Mucosa of descending colon (tissue), 3 donors: ENCODE measurements around the gene PTPRN2. TPM values are rescaled to one million over a fixed set of nuclear protein-coding genes. Genes with fewer than 3 reads are reported as not detected.

ENCODE experiments used
- ATAC-seq: fragments of 200-7000 bp; cut with Tn5 transposase; one replicate; pipeline ENCODE4 v1.9.1; 2020; ENCODE audit warnings: mild to moderate bottlenecking, moderate library complexity
- DNase-seq, 3 donors: peaks; one replicate each; pipeline ENCODE4 v3.0.0-alpha.2; 2020
- H3K36me3 ChIP-seq: fragments of 200-600 bp; one replicate; pipeline ENCODE4 v1.8.0; 2021; ENCODE audit warnings: low read depth, mild to moderate bottlenecking
- H3K4me1 ChIP-seq: fragments of 200-600 bp; one replicate; pipeline ENCODE4 v1.8.0; 2021; ENCODE audit warnings: low read depth, mild to moderate bottlenecking
- H3K4me3 ChIP-seq: fragments of 200-600 bp; one replicate; pipeline ENCODE4 v1.8.0; 2021; ENCODE audit warnings: mild to moderate bottlenecking
- H3K9me3 ChIP-seq: fragments of 200-600 bp; one replicate; pipeline ENCODE4 v1.8.0; 2021; ENCODE audit warnings: mild to moderate bottlenecking
- intact Hi-C, 2 donors: fragments of 100-400 bp; cut with DNase I in 1 of 2; cut with micrococcal nuclease in 1 of 2; formaldehyde crosslinking; loops; one replicate each; pipeline versions ENCODE4 v1.11.0 to v1.11.1; 2022; cut with DNase I, micrococcal nuclease
- total RNA-seq, 3 donors: library from RNA; stranded (reverse); fragmentation: NEBNext Ultra II Directional in 2 of 3; extraction: Animal tissue kit (Norgen Biotek cat#: 25700) in 2 of 3; gene quantifications; one replicate each; pipeline versions ENCODE4 v1.2.1 to v1.2.4, GENCODE V29; 2021 to 2023
- TF ChIP-seq, protein P1 (sequence below): fragments of 200-600 bp; IDR thresholded peaks from one replicate; pipeline ENCODE4 v1.8.0; 2022; ENCODE audit warnings: antibody characterized with exemption, mild to moderate bottlenecking
- donor health status: DM: no; HTN: no; CAD: no; lungs with moderate emphysema.
- donor health status: DM: no; HTN: no; CAD: no.
- donor health status: DM: no; HTN: yes; CAD: no.

The PTPRN2 gene
- total RNA-seq, 3 donors from 2014 or later: 12.5 to 28.0 (median 26.2) TPM

- DNase-seq (no peak), ATAC-seq (no peak)
- TF ChIP-seq, protein P1, sequence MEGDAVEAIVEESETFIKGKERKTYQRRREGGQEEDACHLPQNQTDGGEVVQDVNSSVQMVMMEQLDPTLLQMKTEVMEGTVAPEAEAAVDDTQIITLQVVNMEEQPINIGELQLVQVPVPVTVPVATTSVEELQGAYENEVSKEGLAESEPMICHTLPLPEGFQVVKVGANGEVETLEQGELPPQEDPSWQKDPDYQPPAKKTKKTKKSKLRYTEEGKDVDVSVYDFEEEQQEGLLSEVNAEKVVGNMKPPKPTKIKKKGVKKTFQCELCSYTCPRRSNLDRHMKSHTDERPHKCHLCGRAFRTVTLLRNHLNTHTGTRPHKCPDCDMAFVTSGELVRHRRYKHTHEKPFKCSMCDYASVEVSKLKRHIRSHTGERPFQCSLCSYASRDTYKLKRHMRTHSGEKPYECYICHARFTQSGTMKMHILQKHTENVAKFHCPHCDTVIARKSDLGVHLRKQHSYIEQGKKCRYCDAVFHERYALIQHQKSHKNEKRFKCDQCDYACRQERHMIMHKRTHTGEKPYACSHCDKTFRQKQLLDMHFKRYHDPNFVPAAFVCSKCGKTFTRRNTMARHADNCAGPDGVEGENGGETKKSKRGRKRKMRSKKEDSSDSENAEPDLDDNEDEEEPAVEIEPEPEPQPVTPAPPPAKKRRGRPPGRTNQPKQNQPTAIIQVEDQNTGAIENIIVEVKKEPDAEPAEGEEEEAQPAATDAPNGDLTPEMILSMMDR: no peak
- Histone ChIP-seq H3K9me3 (no peaks in the 10 kb centered on the region), H3K4me1 (no peaks in the 10 kb centered on the region), H3K36me3 (no peaks in the 10 kb centered on the region), H3K4me3 (no peak overlapping the region)
- intact Hi-C loops: no loop called here
Measured at GRCh38 chr7:158006841-158007696, 580.6 kb downstream of the PTPRN2 start.

DNA sequence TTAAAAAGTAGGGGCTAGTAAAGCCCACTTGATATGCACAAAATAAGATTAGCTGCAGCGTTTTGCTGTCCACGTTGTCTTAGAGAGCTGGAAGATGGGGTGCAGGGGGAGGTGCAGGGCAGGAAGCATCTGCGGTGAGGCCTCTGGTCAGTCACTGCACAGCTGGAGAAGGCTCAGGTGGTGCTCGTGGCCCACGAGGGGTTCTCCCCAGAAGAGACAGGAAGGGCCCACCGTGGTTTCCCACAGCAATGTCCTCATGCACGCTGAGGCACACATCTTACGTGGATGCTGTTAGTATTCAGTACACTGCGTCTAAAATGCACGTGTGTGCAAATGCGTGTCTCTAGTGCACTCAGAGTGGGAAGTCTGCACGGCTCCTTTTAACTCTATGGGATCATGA is 582.1 kb downstream of the PTPRN2 start:
- ATAC-seq (no peak), DNase-seq (no peak)
- H3K4me3 ChIP-seq: no peak overlapping the region
- H3K9me3 ChIP-seq: no peaks in the 10 kb centered on the region
- TF ChIP-seq, protein P1: no peak
- H3K4me1 ChIP-seq: no peaks in the 10 kb centered on the region
- intact Hi-C loops: no loop called here
- H3K36me3 ChIP-seq: no peaks in the 10 kb centered on the region

- DNase-seq: no peak
- Histone ChIP-seq H3K9me3 (no peaks in the 10 kb centered on the region), H3K4me3 (no peak overlapping the region), H3K4me1 (no peaks in the 10 kb centered on the region), H3K36me3 (no peaks in the 10 kb centered on the region)
- intact Hi-C loops: no loop called here
- TF ChIP-seq, protein P1: no peak
- no peak for ATAC-seq
Measured at GRCh38 chr7:158004123-158004490, 583.5 kb downstream of the PTPRN2 start.

DNA sequence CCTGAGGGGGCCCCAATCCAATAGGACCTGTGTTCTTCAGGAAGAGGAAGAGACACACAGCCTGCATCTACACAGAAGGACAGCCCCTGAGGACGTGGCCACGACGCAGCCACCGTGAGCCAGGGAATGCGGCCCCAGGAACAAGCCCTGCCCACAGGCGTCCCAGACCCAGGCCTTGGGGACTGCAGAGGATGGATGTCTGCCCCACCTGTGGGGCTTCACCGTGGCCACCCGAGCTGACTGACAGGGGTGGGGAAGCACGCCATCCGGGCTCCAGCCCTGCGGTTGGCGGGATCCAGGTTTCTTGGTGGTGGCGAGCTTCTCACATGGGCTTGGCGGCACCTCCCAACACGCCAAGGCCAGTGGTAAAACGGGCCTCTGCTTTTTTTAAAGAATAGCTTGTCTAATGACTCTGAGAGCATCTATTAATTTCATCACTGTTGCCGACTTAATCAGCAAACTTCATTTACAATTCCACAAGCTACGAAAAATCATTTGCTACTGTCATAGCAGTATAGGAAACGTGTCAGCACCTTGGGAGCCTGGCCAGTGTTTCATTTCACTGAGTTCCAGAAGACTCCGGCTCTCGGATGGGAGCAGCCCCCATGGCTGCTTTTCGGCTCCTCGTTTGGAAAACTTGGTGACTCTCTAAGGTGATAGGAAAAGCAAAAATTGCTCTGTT is 584.0 kb downstream of the PTPRN2 start:
- TF ChIP-seq, protein P1: no peak
- ATAC-seq: no peak
- H3K9me3 ChIP-seq: no peaks in the 10 kb centered on the region
- H3K4me3 ChIP-seq: no peak overlapping the region
- intact Hi-C loops: no loop called here
- H3K4me1 ChIP-seq: no peaks in the 10 kb centered on the region
- H3K36me3 ChIP-seq: no peaks in the 10 kb centered on the region
- DNase-seq: no peak

- DNase-seq: no peak
- no peaks in the 10 kb centered on the region for H3K4me1 ChIP-seq
- no peaks in the 10 kb centered on the region for H3K9me3 ChIP-seq
- ATAC-seq: no peak
- H3K4me3 ChIP-seq: no peak overlapping the region
- TF ChIP-seq, protein P1: no peak
- H3K36me3 ChIP-seq: no peaks in the 10 kb centered on the region
- intact Hi-C loops: no loop called here
Measured at GRCh38 chr7:158002486-158003080, 585.0 kb downstream of the PTPRN2 start.
